Measurements from ENCODE around the gene TBC1D16.

Gene TBC1D16

DNA sequence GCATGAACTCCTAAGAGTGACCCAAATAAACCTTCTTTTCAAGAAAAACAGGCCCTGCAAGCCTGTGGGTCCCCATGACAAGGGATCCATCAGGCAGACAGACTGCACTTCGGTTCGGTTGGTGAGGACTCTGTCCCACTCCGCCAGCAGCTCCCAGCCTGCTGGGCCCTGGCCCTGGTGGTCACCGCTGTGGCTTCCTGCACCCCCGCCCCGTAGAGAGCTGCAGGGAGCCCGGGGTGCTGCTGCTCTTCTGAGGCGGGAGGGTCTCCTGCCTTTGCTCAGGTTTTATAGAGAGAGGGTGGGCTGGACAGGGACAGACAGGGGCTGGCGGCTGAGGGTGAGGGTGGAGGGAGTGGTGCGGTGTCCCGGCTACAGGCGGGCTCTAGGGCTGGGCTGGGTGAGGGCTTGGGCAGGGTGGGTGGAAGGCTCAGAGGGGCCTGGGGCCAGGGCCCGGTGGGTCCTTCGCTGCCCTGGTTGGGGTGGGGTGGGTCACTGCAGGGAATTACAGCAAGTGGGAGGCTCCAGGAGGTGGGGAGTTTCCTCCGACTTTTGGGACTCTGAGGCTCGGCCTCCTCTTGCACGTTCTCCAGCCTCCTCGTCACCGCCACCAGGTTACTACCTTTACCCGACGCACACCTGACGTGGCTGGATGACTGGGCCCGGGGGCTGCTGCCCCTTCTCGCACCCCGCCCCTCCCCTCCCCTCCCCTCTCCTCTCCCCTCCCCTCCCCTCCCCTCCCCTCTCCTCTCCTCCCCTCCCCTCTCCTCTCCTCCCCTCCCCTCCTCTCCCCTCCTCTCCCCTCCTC lies 106.2 kb downstream of the TBC1D16 start:
- no peak for DNase-seq

GRCh38 chr17:79928502-79929256 lies 107.0 kb downstream of the TBC1D16 start:
- no peak for DNase-seq

DNA sequence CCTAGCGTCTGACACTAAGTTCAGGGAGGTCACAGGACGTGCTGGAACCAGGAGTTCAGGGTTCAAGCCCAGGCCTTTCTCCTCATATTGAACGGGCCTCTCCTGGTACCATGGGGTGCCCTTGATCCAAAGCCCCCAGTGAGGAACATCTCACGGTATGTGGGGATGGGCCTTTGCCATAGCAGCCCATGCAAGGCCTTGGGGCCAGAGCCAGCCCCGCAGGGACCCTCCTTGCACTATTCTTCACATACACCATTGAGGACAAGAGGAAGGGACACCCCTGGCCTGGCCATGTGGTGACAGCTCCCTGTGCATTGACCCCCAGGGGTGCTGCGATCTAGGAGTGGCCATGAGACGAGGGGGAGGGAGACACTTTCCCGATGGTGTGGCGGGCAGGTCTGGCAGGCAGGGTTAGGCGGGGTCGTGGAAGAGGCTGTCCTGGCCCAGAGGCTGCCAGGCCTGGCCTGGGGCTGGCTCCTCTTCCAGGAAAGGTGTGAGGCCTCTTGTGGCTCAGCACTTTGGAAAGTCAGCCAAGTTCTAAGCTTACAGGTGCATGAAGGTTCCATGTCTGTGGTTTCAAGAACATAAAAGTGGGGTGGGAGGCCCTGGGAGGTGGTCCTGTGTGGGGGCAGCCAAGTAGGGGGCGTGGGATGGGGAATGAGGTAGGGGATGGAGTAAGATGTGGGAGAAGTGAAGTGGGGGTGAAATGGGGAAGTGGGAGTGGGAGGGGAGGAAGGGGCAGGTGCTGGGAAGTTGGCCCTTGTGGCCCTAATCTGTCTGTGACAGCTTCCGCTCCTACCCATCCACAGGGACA lies 107.8 kb downstream of the TBC1D16 start:
- no peak for DNase-seq

DNA sequence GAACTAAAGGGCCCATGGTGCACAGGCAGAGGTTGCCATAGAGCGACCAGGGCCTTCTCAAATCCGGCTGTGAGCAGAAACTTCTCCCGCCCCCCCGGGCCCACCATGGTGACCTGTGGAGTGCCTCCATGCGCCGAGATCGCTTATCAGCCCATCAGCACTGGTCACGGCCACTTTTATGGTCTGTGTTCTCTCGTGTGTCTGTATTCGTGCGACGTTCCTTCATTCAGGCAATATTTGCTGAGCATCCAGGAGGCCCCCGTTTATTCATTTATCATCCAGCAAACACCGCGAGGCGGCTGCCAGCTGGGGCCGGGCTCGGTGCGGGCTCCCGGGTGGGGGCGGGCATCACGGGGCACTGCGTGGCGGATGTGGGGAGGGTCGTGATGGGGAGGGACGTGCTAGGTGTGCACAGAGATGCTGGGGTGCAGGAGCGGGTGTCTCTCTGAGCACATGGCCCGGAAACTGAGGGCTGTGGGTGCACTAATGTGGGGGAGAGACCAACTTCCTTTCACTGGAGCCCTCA lies 108.5 kb downstream of the TBC1D16 start:
- no peak for DNase-seq

DNA sequence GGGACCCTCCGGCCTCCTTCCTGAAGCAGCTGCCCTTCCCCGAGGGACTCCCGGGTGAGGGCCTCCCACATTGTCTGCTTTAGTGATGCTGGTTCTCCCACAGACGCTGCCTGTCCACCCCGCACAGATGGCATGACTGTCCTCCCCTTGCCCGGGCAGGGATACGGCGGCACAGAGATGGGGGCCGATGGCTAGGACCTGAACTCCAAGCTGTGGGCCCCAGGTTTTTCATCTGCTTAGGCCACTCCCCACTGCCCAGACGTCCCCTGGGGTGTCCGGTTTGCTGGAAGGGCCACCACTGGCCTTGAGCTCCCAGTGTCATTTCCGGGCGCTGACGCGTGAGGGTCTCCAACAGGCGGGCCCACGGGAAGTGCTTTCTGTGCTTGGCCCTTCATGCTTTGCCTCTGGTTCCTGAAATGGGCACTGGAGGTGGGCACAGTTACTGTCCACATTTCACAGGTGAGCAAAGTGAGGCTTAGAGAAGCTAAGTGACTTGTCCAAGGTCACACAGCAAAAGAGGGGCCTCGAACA lies 109.0 kb downstream of the TBC1D16 start:
- no peak for DNase-seq

- DNase-seq, result no peak
Observed at GRCh38 chr17:79926142-79926604, 109.5 kb downstream of the TBC1D16 start.

GRCh38 chr17:79925242-79925957 lies 110.3 kb downstream of the TBC1D16 start:
- DNase-seq, result peak in 50 of 58 donors; percentile 13 to 77 (median 46)

GRCh38 chr17:79924639-79924976 lies 111.1 kb downstream of the TBC1D16 start:
- no peak for DNase-seq

DNA sequence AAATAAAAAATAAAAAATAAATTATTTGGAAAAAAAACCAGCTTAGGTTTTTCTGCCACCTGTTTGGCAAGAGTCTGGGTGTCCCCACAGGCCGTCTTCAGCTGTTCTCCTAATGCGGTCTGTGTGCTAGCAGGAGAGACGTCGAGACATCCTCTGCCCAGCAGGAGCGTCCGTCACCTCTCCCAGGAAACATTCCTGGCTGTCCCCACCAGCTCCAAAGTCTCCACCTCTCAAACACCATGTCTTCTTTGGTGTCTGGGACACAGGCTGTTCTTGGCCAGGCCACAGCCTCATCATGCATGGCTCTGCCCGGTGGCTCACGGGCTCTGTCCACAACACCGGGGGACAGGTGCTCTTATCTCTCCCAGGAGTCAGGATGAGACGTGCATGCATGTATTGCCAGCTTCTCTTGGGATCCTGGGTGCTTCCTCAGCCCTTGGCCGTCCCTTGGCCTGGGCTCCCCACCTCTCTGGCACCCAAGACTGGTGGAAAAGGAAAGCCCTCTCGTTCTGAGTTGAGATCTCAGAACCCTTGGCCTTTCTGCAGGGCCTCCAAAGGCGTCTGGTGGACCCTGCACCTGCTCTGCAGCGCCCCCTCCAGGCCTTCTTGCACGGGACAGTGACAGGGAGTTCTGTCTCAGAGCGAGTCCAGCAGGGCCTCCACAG lies 111.6 kb downstream of the TBC1D16 start:
- DNase-seq, result peak in 19 of 58 donors; percentile 12 to 64 (median 32)

GRCh38 chr17:79922798-79923197 lies 112.9 kb downstream of the TBC1D16 start:
- no peak for DNase-seq

DNA sequence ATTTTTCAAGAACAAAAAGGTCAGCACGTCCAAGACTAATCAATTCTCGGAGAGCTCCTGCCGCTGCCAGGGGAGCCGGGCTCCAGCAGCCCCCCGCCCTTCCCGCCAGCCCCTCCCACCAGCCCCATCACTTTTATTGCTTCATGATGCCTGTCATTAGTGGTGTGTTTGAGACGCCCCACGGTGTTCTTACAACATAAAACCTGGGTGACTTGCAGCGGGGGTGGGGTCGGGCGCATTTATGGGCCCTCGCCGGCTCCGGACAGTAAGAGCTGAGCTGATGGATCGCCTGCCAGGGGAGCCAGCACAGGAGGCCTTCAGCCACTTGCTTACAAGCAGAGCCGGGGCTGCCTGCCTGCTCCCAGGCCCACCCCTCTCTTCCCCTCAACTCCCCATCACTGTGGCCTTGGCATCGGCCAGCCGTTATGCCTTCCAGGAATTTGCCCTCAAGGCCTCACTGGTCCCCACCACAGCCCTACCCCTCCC lies 113.5 kb downstream of the TBC1D16 start:
- DNase-seq, result no peak

DNA sequence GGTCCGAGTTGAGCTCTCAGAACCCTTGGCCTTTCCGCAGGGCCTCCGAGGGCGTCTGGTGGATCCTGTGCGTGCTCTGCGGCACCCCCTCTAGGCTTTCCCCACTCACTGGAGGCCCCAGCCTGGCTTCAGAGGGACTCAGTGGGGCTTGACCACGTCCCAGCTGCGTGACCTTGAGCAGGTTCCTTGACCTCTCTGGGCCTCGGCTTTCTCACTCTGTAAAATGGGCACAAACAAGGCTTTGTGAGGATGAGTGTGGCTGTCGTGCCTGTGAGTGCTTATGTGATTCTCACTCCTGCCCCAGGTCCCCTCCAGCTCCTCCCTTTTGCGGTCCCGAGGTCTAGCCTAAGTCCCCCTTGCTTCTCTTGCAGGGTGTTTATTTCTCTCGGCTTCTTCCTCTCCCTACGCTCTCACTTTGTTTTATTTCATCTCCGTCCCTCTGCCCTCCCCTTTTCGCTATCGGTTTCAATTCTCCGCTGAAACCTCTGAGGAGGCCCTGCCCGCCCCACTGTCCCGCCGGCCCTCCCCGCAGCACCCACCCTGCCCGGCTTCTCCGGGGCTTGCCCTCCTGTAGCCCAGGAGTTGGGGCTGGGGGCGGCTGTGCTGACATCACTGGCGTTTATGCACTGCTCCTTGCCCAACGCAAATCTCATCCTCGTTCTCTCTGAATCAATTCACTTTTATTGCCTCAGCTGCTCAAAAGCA lies 114.1 kb downstream of the TBC1D16 start:
- no peak for DNase-seq

GRCh38 chr17:79920751-79921410 lies 114.8 kb downstream of the TBC1D16 start:
- no peak for DNase-seq

GRCh38 chr17:79919862-79920720 lies 115.6 kb downstream of the TBC1D16 start:
- peak in 1 of 58 donors; percentile 18 for DNase-seq

DNA sequence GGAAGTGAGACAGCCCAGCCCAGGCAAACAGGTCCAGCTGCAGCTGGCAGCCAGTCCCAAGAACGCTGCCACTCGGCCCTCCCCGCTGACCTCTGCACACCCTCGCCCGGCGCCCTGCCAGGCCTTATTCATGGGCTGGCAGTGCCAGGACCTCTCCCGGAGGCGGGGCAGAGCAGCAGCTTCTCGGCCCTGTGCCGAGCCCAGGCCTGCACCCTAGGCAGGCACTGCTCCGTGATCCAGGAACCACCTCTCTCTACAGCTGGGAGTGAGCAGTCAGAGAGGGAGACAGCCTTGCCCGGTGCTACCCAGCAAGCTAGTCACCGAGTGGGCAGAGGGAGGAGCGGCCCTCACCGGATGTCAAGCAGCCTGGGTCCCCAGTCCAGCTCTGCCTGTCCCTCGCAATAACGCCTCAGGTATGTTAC lies 116.5 kb downstream of the TBC1D16 start:
- peak; percentile 16 to 96 (median 86) for DNase-seq

DNA sequence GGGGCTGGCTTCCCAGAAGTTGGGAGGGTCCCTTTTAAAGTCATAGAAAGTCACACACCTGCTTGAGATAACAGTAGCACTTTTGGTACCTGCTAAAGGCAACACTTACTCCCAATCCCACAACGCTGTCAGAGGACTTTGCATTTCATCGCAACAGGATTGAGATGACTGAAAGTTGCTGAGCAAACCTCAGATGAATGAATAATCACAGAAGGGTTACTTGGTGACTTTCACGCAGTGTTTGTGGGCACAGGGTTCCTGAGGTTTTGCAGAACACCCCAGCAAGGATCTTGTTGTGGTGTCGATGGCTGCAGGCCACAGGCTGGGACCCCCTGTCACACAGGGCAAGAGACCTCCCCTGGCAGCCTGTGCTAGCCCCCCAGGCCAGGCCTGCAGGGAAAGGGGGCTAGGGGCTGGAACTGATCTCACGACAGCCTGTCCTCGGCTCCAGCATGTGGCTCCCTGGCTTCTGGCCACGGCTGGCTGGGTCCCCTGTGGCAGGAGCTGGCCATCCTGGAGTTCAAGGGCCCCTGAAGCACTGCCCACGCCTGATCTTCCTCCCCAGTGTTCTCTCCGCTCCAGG lies 117.0 kb downstream of the TBC1D16 start:
- no peak for DNase-seq

DNA sequence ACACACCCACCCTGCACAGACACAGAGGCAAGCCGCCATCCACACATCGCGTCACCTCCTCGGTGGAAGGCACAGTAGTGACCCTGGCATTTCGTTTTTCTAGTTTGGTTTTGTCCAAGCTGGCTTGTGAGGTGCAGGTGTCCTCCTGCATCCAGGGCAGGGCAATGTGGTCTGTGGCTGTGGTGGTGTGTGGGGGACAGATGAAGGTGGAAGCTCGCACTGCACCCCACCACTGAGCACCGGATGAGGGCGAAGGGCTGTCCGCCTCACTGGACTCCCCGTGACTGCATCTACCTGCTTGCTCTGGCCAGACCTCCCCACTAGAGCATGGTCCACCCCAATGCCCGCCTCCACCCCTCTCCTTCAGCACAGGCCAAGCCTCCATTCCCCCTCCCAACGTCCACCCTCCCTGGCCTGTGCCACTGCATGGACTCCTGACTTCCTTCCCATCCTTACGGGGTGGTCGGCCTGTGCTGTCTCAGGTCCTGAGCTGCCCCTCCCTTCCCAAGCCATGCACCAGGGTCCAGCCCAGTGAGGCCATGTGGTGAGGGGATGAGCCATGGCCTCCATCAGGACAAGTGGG lies 117.7 kb downstream of the TBC1D16 start:
- no peak for DNase-seq
